ENCODE results near the gene ACTA1. TPM values are rescaled to one million over a fixed set of nuclear protein-coding genes. Genes with fewer than 3 reads are reported as not detected.
A peak's percentile ranks its signal among the peaks of the same experiment; 100 is the strongest.

ACTA1 gene
- total RNA-seq, 2 experiments from 2014 or later = not detected

DNA sequence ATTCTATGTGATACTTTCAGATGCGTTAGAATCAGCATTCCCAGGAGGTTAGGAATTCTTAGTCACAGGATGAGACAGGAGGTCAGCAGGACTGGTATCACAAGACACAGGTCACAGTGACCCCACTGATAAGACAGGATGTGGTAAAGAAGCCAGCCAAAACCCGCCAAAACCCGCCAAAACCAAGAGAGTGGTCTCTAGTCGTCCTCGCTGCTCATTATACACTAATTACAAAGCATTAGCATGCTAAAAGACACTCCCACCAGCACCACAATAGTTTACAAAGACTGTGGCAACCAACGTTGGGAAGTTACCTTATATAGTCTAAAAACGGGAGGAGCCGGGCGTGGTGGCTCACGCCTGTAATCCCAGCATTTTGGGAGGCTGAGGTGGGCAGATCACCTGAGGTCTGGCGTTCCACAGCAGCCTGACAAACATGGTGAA, 13.9 kb upstream of the ACTA1 start:
- DNase-seq (no peak), ATAC-seq (no peak)
- H3K36me3 Mint-ChIP-seq (ENCODE audit: low read depth) = peaks cover 36% of the 10 kb centered on the region
- no peak overlapping the region for H3K27ac Mint-ChIP-seq
- TF ChIP-seq, protein P1, sequence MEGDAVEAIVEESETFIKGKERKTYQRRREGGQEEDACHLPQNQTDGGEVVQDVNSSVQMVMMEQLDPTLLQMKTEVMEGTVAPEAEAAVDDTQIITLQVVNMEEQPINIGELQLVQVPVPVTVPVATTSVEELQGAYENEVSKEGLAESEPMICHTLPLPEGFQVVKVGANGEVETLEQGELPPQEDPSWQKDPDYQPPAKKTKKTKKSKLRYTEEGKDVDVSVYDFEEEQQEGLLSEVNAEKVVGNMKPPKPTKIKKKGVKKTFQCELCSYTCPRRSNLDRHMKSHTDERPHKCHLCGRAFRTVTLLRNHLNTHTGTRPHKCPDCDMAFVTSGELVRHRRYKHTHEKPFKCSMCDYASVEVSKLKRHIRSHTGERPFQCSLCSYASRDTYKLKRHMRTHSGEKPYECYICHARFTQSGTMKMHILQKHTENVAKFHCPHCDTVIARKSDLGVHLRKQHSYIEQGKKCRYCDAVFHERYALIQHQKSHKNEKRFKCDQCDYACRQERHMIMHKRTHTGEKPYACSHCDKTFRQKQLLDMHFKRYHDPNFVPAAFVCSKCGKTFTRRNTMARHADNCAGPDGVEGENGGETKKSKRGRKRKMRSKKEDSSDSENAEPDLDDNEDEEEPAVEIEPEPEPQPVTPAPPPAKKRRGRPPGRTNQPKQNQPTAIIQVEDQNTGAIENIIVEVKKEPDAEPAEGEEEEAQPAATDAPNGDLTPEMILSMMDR (IDR thresholded peaks at IDR 0.05) = no peak
- no peak overlapping the region for H3K4me3 Mint-ChIP-seq
- H3K4me1 Mint-ChIP-seq (ENCODE audit: low read depth) = peaks cover 2% of the 10 kb centered on the region
- ChIA-PET POLR2A (no interaction called here), CTCF (no interaction called here)
- no peaks in the 10 kb centered on the region for H3K9me3 Mint-ChIP-seq
- intact Hi-C loops (cut with micrococcal nuclease) = loop anchor here (10.0 kb wide), 1 partner anchor 193 kb away; no protein-coding TSS in a partner anchor
- H3K27me3 Mint-ChIP-seq = no peaks in the 10 kb centered on the region

DNA sequence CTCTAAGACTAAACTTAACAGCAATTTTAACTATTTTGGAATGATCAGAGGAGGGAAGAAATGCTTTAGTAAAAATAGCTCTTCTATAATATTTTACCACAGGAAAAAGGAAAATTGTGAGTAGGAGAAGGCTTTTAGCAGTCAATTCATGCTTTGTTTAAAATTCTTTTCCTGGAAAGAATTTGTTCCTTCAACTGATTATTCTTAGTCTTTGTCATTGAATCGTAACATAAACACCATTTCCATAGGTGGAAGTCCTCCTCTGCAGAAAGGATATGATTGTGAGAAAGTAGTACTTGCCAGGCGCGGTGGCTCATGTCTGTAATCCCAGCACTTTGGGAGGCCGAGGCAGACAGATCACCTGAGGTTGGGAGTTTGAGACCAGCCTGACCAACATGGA, 11.9 kb upstream of the ACTA1 start:
- CTCF ChIA-PET = interaction anchor here (1.9 kb wide), 1 partner anchor 187 kb away, joined by 8 read pairs; no protein-coding TSS in a partner anchor
- ATAC-seq = no peak
- intact Hi-C loops (cut with micrococcal nuclease) = loop anchor here (10.0 kb wide), 1 partner anchor 191 kb away; no protein-coding TSS in a partner anchor

DNA sequence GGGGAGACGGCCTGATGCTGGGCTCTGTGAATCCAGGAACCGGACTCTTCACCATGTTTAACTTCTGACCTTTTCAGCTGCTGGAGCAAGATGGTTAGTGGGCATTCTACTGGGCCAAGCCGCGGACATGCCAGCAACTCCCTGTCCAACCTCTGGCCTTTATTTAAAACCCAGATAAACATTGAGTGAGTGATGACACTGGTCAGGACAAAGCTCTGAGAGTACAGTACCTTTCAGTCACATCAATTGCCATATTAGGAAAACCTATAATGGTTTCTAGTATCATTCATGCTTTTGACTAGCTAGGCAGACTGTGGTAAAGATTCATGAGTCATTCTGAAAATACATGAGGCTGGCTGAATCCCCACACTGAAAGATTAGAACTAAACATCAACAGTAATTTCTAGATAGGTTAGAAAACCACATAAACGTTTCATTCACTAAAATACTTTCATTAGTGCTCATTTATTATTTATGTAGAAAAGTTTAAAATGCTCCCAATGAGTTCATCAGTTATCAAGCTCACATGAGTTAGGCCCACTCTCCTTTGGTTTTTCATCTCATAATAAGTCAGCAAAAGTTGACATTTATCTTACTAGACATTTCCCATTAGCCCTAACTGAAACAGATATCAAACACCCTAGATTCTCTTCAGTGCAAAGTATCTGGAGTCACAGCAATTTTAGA, 7.1 kb upstream of the ACTA1 start:
- TF ChIP-seq, protein P1 (IDR thresholded peaks at IDR 0.05) = no peak
- Mint-ChIP-seq H3K4me1 (ENCODE audit: low read depth) (peaks cover 33% of the 10 kb centered on the region), H3K27me3 (peaks cover 10% of the 10 kb centered on the region), H3K36me3 (ENCODE audit: low read depth) (peaks cover 45% of the 10 kb centered on the region), H3K27ac (peak overlapping the region; percentile 83), H3K4me3 (no peak overlapping the region), H3K9me3 (no peaks in the 10 kb centered on the region)
- ATAC-seq = peak; percentile 88
- ChIA-PET POLR2A (interaction anchor here (0.7 to 2.0 kb wide), 7 partner anchors 10 to 642 kb away, joined by 3 to 8 read pairs (median 4); partner anchors contain the start of genes CCSAP and NUP133), CTCF (interaction anchor here (0.8 to 2.1 kb wide), 11 partner anchors 11 to 220 kb away, joined by 3 to 8 read pairs (median 3); no protein-coding TSS in a partner anchor)
- DNase-seq = peak; percentile 58
- intact Hi-C loops (cut with micrococcal nuclease) = loop anchor here (10.0 kb wide), 1 partner anchor 186 kb away; no protein-coding TSS in a partner anchor

More for the DNA sequence above, 11.9 kb upstream of the ACTA1 start:
- Mint-ChIP-seq H3K9me3 (no peaks in the 10 kb centered on the region), H3K27me3 (no peaks in the 10 kb centered on the region), H3K36me3 (ENCODE audit: low read depth) (peaks cover 45% of the 10 kb centered on the region), H3K27ac (no peak overlapping the region), H3K4me3 (no peak overlapping the region), H3K4me1 (ENCODE audit: low read depth) (peaks cover 18% of the 10 kb centered on the region)
- POLR2A ChIA-PET = no interaction called here
- DNase-seq = no peak
- TF ChIP-seq, protein P1 (IDR thresholded peaks at IDR 0.05) = no peak

DNA sequence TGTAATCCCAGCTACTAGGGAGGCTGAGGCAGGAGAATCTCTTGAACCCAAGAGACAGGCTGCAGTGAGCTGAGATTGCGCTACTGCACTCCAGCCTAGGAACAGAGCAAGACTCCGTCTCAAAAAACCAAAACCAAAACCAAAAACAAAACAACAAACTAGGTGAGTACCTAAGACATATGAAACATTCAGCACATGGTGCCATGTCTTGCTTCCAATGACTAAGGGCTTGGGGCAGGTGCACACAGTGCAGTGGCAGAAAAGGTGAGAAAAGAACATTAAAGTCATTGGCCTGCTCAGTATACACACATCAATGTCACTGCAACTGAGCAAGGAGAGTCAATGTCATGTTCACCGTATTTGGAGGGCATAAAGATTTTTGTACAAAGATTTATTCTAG, 4.1 kb upstream of the ACTA1 start:
- DNase-seq = no peak
- ChIA-PET CTCF (interaction anchor here (0.7 kb wide), 1 partner anchor 51 kb away, joined by 3 read pairs; no protein-coding TSS in a partner anchor), POLR2A (no interaction called here)
- Mint-ChIP-seq H3K4me3 (no peak overlapping the region), H3K27me3 (peaks cover 31% of the 10 kb centered on the region), H3K9me3 (no peaks in the 10 kb centered on the region), H3K36me3 (ENCODE audit: low read depth) (peaks cover 30% of the 10 kb centered on the region), H3K27ac (no peak overlapping the region), H3K4me1 (ENCODE audit: low read depth) (peaks cover 33% of the 10 kb centered on the region)
- ATAC-seq = no peak
- intact Hi-C loops (cut with micrococcal nuclease) = no loop called here
- TF ChIP-seq, protein P1 (IDR thresholded peaks at IDR 0.05) = no peak

DNA sequence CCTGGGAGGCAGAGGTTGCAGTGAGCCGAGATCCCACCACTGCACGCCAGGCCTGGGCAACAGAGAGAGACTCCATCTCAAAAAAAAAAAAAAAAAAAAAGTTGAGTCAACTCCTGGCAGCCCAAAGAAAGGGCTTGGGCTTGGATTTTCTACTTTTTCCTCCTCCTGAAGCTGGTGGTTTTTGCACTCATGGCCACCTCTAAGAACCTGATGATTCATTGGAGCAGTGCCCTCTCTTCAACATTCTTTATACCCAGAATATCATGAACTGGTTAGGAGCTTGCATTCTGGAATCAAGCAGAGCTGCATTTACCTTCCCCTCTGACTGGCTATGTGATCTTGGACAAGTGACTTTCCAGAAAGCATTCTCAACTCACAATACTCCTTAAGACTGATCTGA, 3.5 kb upstream of the ACTA1 start:
- TF ChIP-seq, protein P1 (IDR thresholded peaks at IDR 0.05) = no peak
- ATAC-seq = no peak
- ChIA-PET CTCF (interaction anchor here (0.7 kb wide), 1 partner anchor 51 kb away, joined by 3 read pairs; no protein-coding TSS in a partner anchor), POLR2A (no interaction called here)
- H3K27me3 Mint-ChIP-seq = peaks cover 36% of the 10 kb centered on the region
- no peaks in the 10 kb centered on the region for H3K9me3 Mint-ChIP-seq
- peaks cover 28% of the 10 kb centered on the region for H3K36me3 Mint-ChIP-seq (ENCODE audit: low read depth)
- no peak for DNase-seq
- intact Hi-C loops (cut with micrococcal nuclease) = no loop called here
- no peak overlapping the region for H3K27ac Mint-ChIP-seq
- peaks cover 32% of the 10 kb centered on the region for H3K4me1 Mint-ChIP-seq (ENCODE audit: low read depth)
- H3K4me3 Mint-ChIP-seq = no peak overlapping the region
